Smooth muscle cell (in vitro differentiated cells): ENCODE measurements around the gene PRKAR2B. TPM values are rescaled to one million over a fixed set of nuclear protein-coding genes. Genes with fewer than 3 reads are reported as not detected.
"Not testable (repeated sequence)": the region's sequence is repeated elsewhere in the genome, so short reads cannot be mapped to it uniquely, and the experiment has no call there.

Experiments used
- DNase-seq: peaks from one replicate; lab custom pipeline; 2025; ENCODE audit not compliant: unreplicated experiment; lab: John Stamatoyannopoulos, UW
- H2AFZ ChIP-seq: fragments of 200-600 bp; sonication (generic); 2 replicates; pipeline ENCODE4 v1.6.0; 2016; ENCODE audit warnings: antibody characterized with exemption, low read depth, mild to moderate bottlenecking
- H3F3A ChIP-seq: fragments of 200-600 bp; sonication (generic); 2 replicates; pipeline ENCODE4 v1.6.0; 2017; ENCODE audit warnings: antibody characterized with exemption, low read depth
- H3K27ac ChIP-seq: fragments of 200-600 bp; sonication (generic); 2 replicates; pipeline ENCODE4 v1.5.1; 2016; ENCODE audit warnings: low read depth, mild to moderate bottlenecking
- H3K27me3 ChIP-seq: fragments of 200-600 bp; sonication (generic); 2 replicates; pipeline ENCODE4 v1.6.1; 2016; ENCODE audit warnings: low read depth, mild to moderate bottlenecking
- H3K36me3 ChIP-seq: fragments of 200-600 bp; sonication (generic); 2 replicates; pipeline ENCODE4 v1.5.1; 2016; ENCODE audit warnings: low read depth
- H3K4me1 ChIP-seq: fragments of 200-600 bp; sonication (generic); 2 replicates; pipeline ENCODE4 v1.5.1; 2016; ENCODE audit warnings: low read depth
- H3K4me2 ChIP-seq: fragments of 200-600 bp; sonication (generic); 2 replicates; pipeline ENCODE4 v1.6.0; 2016; ENCODE audit warnings: mild to moderate bottlenecking
- H3K4me3 ChIP-seq: fragments of 200-600 bp; sonication (generic); 2 replicates; pipeline ENCODE4 v1.5.1; 2016; ENCODE audit warnings: mild to moderate bottlenecking
- H3K79me2 ChIP-seq: fragments of 200-600 bp; sonication (generic); 2 replicates; pipeline ENCODE4 v1.6.0; 2016; ENCODE audit warnings: low read depth, mild to moderate bottlenecking
- H3K9ac ChIP-seq: fragments of 200-600 bp; sonication (generic); 2 replicates; pipeline ENCODE4 v1.6.0; 2016; ENCODE audit warnings: low read depth
- H3K9me3 ChIP-seq: fragments of 200-600 bp; sonication (generic); replicated peaks from 2 replicates; pipeline ENCODE4 v1.5.1; 2016; ENCODE audit warnings: low read depth
- H4K20me1 ChIP-seq: fragments of 200-600 bp; sonication (generic); 2 replicates; pipeline ENCODE4 v1.6.0; 2016; ENCODE audit warnings: low read depth
- WGBS: methylation state at CpG from one replicate; pipeline ENCODE4 v1.1.7; 2016; ENCODE audit warnings: low lambda C conversion rate; 5-methylcytosine and 5-hydroxymethylcytosine counted together
- polyA plus RNA-seq: library from polyadenylated mRNA; unstranded; fragments of >200 nt; fragmentation: Nextera tagmentation; extraction: Ambion mirVana; gene quantifications from 2 replicates; pipeline ENCODE4 v1.2.1, GENCODE V29; 2016
- total RNA-seq: library from RNA; depleted of rRNA; stranded (reverse); fragments of >200 nt; gene quantifications from 2 replicates; pipeline ENCODE4 v1.2.3, GENCODE V29; 2014
- TF ChIP-seq, protein P1 (sequence below): fragments of 200-600 bp; sonication (generic); IDR thresholded peaks from 2 replicates; pipeline ENCODE4 v1.5.1; 2017; ENCODE audit warnings: borderline replicate concordance, mild to moderate bottlenecking, antibody characterized with exemption; ENCODE audit not compliant: insufficient read depth, poor library complexity, severe bottlenecking

PRKAR2B gene
- total and polyA plus RNA-seq, 2 experiments from 2014 or later: 3.4 to 3.5 TPM

DNA sequence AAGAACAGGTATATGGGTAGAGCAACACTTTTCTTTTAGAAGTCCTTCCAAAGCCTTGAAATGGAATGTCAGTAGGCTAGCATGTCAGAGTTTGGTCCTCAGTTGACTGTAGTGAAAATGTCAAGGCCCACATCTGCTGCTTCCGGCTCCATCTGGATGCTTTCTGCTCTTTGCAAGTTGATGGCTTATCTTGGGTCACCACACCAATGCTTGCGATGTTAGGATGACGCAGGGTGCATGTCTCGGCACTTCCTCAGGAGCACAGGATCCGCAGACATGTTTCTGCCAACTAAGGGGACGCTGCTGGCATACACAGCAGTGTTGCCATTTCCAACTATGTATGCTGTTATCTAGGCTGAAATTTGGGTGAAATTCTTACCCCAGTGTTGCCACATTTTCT lies 110.3 kb downstream of the PRKAR2B start:
- no peaks in the 10 kb centered on the region for H3K79me2 ChIP-seq
- no peaks in the 10 kb centered on the region for H4K20me1 ChIP-seq
- no peak overlapping the region for H3K4me3 ChIP-seq
- no peak overlapping the region for H3K4me2 ChIP-seq
- H2AFZ ChIP-seq: no peak overlapping the region
- no peaks in the 10 kb centered on the region for H3K4me1 ChIP-seq
- no peaks in the 10 kb centered on the region for H3F3A ChIP-seq
- no peaks in the 10 kb centered on the region for H3K27me3 ChIP-seq
- 96% methylated on average over 6 of the region's 6 CpGs for WGBS
- DNase-seq: no peak
- H3K9me3 ChIP-seq: no peaks in the 10 kb centered on the region
- H3K36me3 ChIP-seq: no peaks in the 10 kb centered on the region
- H3K9ac ChIP-seq: no peak overlapping the region
- TF ChIP-seq, protein P1, sequence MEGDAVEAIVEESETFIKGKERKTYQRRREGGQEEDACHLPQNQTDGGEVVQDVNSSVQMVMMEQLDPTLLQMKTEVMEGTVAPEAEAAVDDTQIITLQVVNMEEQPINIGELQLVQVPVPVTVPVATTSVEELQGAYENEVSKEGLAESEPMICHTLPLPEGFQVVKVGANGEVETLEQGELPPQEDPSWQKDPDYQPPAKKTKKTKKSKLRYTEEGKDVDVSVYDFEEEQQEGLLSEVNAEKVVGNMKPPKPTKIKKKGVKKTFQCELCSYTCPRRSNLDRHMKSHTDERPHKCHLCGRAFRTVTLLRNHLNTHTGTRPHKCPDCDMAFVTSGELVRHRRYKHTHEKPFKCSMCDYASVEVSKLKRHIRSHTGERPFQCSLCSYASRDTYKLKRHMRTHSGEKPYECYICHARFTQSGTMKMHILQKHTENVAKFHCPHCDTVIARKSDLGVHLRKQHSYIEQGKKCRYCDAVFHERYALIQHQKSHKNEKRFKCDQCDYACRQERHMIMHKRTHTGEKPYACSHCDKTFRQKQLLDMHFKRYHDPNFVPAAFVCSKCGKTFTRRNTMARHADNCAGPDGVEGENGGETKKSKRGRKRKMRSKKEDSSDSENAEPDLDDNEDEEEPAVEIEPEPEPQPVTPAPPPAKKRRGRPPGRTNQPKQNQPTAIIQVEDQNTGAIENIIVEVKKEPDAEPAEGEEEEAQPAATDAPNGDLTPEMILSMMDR: no peak
- no peak overlapping the region for H3K27ac ChIP-seq

DNA sequence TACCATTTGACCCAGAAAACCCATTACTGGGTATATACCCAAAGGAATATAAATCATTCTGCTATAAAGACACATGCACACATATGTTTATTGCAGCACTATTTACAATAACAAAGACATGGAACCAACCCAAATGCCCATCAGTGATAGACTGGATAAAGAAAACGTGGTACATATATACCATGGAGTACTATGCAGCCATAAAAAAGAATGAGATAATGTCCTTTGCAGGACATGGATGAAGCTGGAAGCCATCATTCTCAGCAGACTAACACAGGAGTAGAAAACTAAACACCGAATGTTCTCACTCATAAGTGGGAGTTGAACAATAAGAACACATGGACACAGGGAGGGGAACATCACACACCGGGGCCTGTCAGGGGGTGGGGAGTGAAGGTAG lies 111.2 kb downstream of the PRKAR2B start:
- H3F3A ChIP-seq, H3K36me3 ChIP-seq, H4K20me1 ChIP-seq, H3K27ac ChIP-seq, H3K4me1 ChIP-seq, H3K9me3 ChIP-seq, H3K9ac ChIP-seq, DNase-seq, H3K4me3 ChIP-seq, H3K27me3 ChIP-seq, H2AFZ ChIP-seq, H3K4me2 ChIP-seq, H3K79me2 ChIP-seq: not testable (repeated sequence)
- WGBS: 92% methylated on average over 3 of the region's 3 CpGs

DNA sequence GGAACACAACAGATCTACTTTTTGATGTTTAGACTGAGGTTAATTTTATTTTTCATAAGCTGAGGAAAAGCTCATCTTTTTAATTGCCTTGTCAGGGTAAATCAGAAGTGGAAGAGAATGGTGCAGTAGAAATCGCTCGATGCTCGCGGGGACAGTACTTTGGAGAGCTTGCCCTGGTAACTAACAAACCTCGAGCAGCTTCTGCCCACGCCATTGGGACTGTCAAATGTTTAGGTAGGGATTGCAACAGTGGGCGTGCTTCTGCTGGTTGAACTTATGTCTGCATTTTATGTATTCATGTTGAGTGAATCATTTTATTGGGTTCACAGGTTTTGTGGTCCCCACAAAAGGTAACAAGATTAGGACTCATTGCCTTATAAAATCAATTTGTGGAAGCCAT lies 112.6 kb downstream of the PRKAR2B start:
- H3K36me3 ChIP-seq: no peaks in the 10 kb centered on the region
- no peaks in the 10 kb centered on the region for H3K9me3 ChIP-seq
- no peak for DNase-seq
- H3K79me2 ChIP-seq: no peaks in the 10 kb centered on the region
- no peaks in the 10 kb centered on the region for H3K27me3 ChIP-seq
- no peak overlapping the region for H3K27ac ChIP-seq
- H3K4me2 ChIP-seq: no peak overlapping the region
- 95% methylated on average over 7 of the region's 7 CpGs for WGBS
- TF ChIP-seq, protein P1: no peak
- no peak overlapping the region for H2AFZ ChIP-seq
- H3K9ac ChIP-seq: no peak overlapping the region
- H3F3A ChIP-seq: no peaks in the 10 kb centered on the region
- H4K20me1 ChIP-seq: no peaks in the 10 kb centered on the region
- H3K4me1 ChIP-seq: no peaks in the 10 kb centered on the region
- H3K4me3 ChIP-seq: no peak overlapping the region

DNA sequence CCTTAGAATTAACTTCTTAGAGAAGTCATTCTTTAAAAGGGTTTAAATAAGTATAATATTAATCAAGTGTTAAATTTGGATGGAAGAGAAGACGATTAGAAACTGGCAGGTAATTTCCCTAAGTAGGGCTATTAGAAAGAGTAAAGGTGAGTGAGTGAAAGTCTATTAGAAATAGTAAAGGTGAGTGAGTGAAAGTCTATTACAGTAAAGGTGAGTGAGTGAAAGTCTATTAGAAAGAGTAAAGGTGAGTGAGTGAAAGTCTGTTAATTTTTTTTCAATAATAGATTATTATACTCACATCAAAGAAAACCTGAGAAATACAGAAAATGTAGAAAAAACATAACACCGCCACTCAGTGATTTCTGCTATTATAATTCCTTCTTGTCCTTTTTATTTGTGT lies 113.5 kb downstream of the PRKAR2B start:
- TF ChIP-seq, protein P1: no peak
- WGBS: 90% methylated on average over 2 of the region's 2 CpGs
- H3F3A ChIP-seq: no peaks in the 10 kb centered on the region
- H3K27me3 ChIP-seq: no peaks in the 10 kb centered on the region
- no peaks in the 10 kb centered on the region for H3K9me3 ChIP-seq
- H3K36me3 ChIP-seq: no peaks in the 10 kb centered on the region
- no peaks in the 10 kb centered on the region for H3K79me2 ChIP-seq
- H3K27ac ChIP-seq: no peak overlapping the region
- H3K4me2 ChIP-seq: no peak overlapping the region
- no peaks in the 10 kb centered on the region for H3K4me1 ChIP-seq
- no peak overlapping the region for H3K9ac ChIP-seq
- H2AFZ ChIP-seq: no peak overlapping the region
- no peak for DNase-seq
- H4K20me1 ChIP-seq: no peaks in the 10 kb centered on the region
- no peak overlapping the region for H3K4me3 ChIP-seq
